B cell (primary cell): ENCODE measurements around the gene APPL1.

Experiments used
- CTCF ChIP-seq: fragments of 200-600 bp; IDR thresholded peaks from one replicate; pipeline ENCODE4 v1.8.0; 2022; ENCODE audit warnings: antibody characterized with exemption, mild to moderate bottlenecking
- EZH2 ChIP-seq: IDR thresholded peaks from 2 replicates; pipeline ENCODE4 v1.6.1; 2012; ENCODE audit warnings: borderline replicate concordance, low read depth, mild to moderate bottlenecking, moderate library complexity, low read length; ENCODE audit not compliant: insufficient read depth, poor library complexity, severe bottlenecking

- TF ChIP-seq CTCF (no peak), EZH2 (no peak)
Measured at GRCh38 chr3:57287205-57287604, 59.7 kb downstream of the APPL1 start.
